Tibial nerve (tissue), 4 donors: ENCODE data around the gene NKIRAS2.

Experiments used
- CTCF ChIP-seq, 5 experiments: fragments of 200-600 bp in 3 of 5; fragments of 450-650 bp in 2 of 5; sonication (generic) in 3 of 5; IDR thresholded peaks; one replicate each; pipeline ENCODE4 v1.5.1; 2016 to 2019; ENCODE audit warnings: antibody characterized with exemption in 5 of 5, mild to moderate bottlenecking in 3 of 5, moderate library complexity in 2 of 5
- EP300 ChIP-seq, 2 donors: sonication (generic); formaldehyde crosslinking; IDR thresholded peaks; one replicate each; pipeline ENCODE4 v1.6.1; 2017; ENCODE audit warnings: antibody characterized with exemption in 2 of 2, mild to moderate bottlenecking in 1 of 2
- POLR2A ChIP-seq, 2 donors: fragments of 450-650 bp; IDR thresholded peaks; one replicate each; pipeline ENCODE4 v1.6.1; 2017; ENCODE audit warnings: antibody characterized with exemption in 2 of 2, mild to moderate bottlenecking in 2 of 2, moderate library complexity in 2 of 2

GRCh38 chr17:42016411-42016831, 3.5 kb upstream of the NKIRAS2 start:
- TF ChIP-seq CTCF (IDR thresholded peaks at IDR 0.05) (no peak), POLR2A (IDR thresholded peaks at IDR 0.05) (no peak), EP300 (IDR thresholded peaks at IDR 0.05) (no peak)
